Measurements from ENCODE around the gene ST14. TPM values are rescaled to one million over a fixed set of nuclear protein-coding genes. Genes with fewer than 3 reads are reported as not detected.

The ST14 gene
- total RNA-seq, 4 donors from 2014 or later: 1.2 to 3.4 (median 2.6) TPM

- DNase-seq (ENCODE audit: extremely low spot score): no peak
- intact Hi-C loops (cut with DNase I): no loop called here
- TF ChIP-seq EP300 (IDR thresholded peaks at IDR 0.05): no peak
These were observed 24.5 kb downstream of the ST14 start for GRCh38 chr11:130183878-130184610.

GRCh38 chr11:130187096-130187495 is 27.5 kb downstream of the ST14 start:
- TF ChIP-seq POLR2AphosphoS5 (IDR thresholded peaks at IDR 0.05): no peak
- TF ChIP-seq POLR2A (IDR thresholded peaks at IDR 0.05; ENCODE audit: low read depth): no peak
- TF ChIP-seq CTCF (IDR thresholded peaks at IDR 0.05): no peak
- no peak for TF ChIP-seq EP300 (IDR thresholded peaks at IDR 0.05)
- Histone ChIP-seq H3K27me3 (no peaks in the 10 kb centered on the region), H3K36me3 (no peaks in the 10 kb centered on the region), H3K4me3 (no peak overlapping the region), H3K4me1 (peaks cover 0 to 4% (median 0%) of the 10 kb centered on the region in 4 donors), H3K9me3 (no peaks in the 10 kb centered on the region), H3K27ac (replicated peaks in 1 of 4) (no peak overlapping the region)
- WGBS: 91% methylated on average over 10 of the region's 13 CpGs
- intact Hi-C loops (cut with DNase I): no loop called here
- no peak for DNase-seq (ENCODE audit: extremely low spot score)

More at GRCh38 chr11:130183878-130184610, 24.5 kb downstream of the ST14 start:
- WGBS: 71% methylated on average over 11 of the region's 11 CpGs
- Histone ChIP-seq H3K36me3 (no peaks in the 10 kb centered on the region), H3K27ac (replicated peaks in 1 of 4) (no peak overlapping the region), H3K4me1 (peaks cover 0 to 30% (median 7%) of the 10 kb centered on the region in 4 donors), H3K27me3 (no peaks in the 10 kb centered on the region), H3K4me3 (no peak overlapping the region), H3K9me3 (no peaks in the 10 kb centered on the region)

GRCh38 chr11:130188047-130188446 is 28.5 kb downstream of the ST14 start:
- H3K27ac ChIP-seq (replicated peaks in 1 of 4): no peak overlapping the region
- no peaks in the 10 kb centered on the region for H3K36me3 ChIP-seq
- no peak for DNase-seq (ENCODE audit: extremely low spot score)
- H3K4me1 ChIP-seq: no peaks in the 10 kb centered on the region
- no peak overlapping the region for H3K4me3 ChIP-seq
- no peaks in the 10 kb centered on the region for H3K27me3 ChIP-seq
- no peaks in the 10 kb centered on the region for H3K9me3 ChIP-seq
- WGBS: 92% methylated on average over 14 of the region's 14 CpGs
- intact Hi-C loops (cut with DNase I): no loop called here
- TF ChIP-seq POLR2A (IDR thresholded peaks at IDR 0.05; ENCODE audit: low read depth): no peak
- TF ChIP-seq CTCF (IDR thresholded peaks at IDR 0.05): no peak
- no peak for TF ChIP-seq EP300 (IDR thresholded peaks at IDR 0.05)
- no peak for TF ChIP-seq POLR2AphosphoS5 (IDR thresholded peaks at IDR 0.05)

- Histone ChIP-seq H3K27me3 (no peaks in the 10 kb centered on the region), H3K4me1 (no peaks in the 10 kb centered on the region), H3K36me3 (no peaks in the 10 kb centered on the region), H3K9me3 (no peaks in the 10 kb centered on the region), H3K4me3 (no peak overlapping the region), H3K27ac (replicated peaks in 1 of 4) (no peak overlapping the region)
- no peak for DNase-seq (ENCODE audit: extremely low spot score)
- intact Hi-C loops (cut with DNase I): no loop called here
- TF ChIP-seq POLR2AphosphoS5 (IDR thresholded peaks at IDR 0.05) (no peak), CTCF (IDR thresholded peaks at IDR 0.05) (no peak), EP300 (IDR thresholded peaks at IDR 0.05) (no peak), POLR2A (IDR thresholded peaks at IDR 0.05; ENCODE audit: low read depth) (no peak)
- WGBS: 81% methylated on average over 12 of the region's 19 CpGs
These were observed 29.2 kb downstream of the ST14 start for GRCh38 chr11:130188585-130189347.

- no peak for TF ChIP-seq EP300 (IDR thresholded peaks at IDR 0.05)
- no peak for TF ChIP-seq POLR2A (IDR thresholded peaks at IDR 0.05; ENCODE audit: low read depth)
- TF ChIP-seq POLR2AphosphoS5 (IDR thresholded peaks at IDR 0.05): no peak
- TF ChIP-seq CTCF (IDR thresholded peaks at IDR 0.05): no peak
- Histone ChIP-seq H3K4me1 (no peaks in the 10 kb centered on the region), H3K27ac (replicated peaks in 1 of 4) (no peak overlapping the region), H3K36me3 (no peaks in the 10 kb centered on the region), H3K9me3 (no peaks in the 10 kb centered on the region), H3K4me3 (no peak overlapping the region), H3K27me3 (no peaks in the 10 kb centered on the region)
- no peak for DNase-seq (ENCODE audit: extremely low spot score)
- intact Hi-C loops (cut with DNase I): no loop called here
- 94% methylated on average over 31 of the region's 32 CpGs for WGBS
These were observed 30.1 kb downstream of the ST14 start for GRCh38 chr11:130189492-130190210.
